Measurements from ENCODE around the gene HTR3A. TPM values are rescaled to one million over a fixed set of nuclear protein-coding genes. Genes with fewer than 3 reads are reported as not detected.

Gene HTR3A
- total RNA-seq, 6 experiments from 2014 or later = not detected

GRCh38 chr11:114017723-114018122, 42.8 kb downstream of the HTR3A start:
- H3K4me1 Mint-ChIP-seq (ENCODE audit: low read depth) = peaks cover 9% of the 10 kb centered on the region
- peaks cover 9% of the 10 kb centered on the region for H3K27me3 Mint-ChIP-seq (ENCODE audit: insufficient read depth)
- H3K4me3 Mint-ChIP-seq = no peak overlapping the region
- no peaks in the 10 kb centered on the region for H3K9me3 Mint-ChIP-seq
- no peak overlapping the region for H3K27ac Mint-ChIP-seq
- peak; percentile 75 for DNase-seq
- no peak for TF ChIP-seq CTCF (IDR thresholded peaks at IDR 0.05)
- no peaks in the 10 kb centered on the region for H3K36me3 Mint-ChIP-seq (ENCODE audit: low read depth)

DNA sequence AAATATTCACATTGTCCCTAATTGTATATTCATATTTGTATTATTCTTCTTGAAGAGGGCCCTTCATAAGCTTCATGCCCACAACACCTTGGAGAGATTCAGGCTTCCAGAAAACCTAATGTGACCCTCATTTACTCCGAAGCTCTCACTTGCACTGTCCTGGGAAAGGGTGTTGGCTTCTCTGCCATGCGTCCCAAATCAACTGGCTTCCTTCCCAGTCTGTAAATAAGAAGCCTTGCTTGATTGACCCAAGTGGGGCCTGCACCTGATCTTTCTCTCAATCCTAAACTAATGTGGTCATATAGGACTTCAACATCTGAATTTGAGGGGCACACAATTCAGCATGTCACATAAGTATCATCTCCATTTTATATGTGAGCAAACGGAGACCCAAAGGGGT, 44.1 kb downstream of the HTR3A start:
- DNase-seq = no peak
- Mint-ChIP-seq H3K4me1 (ENCODE audit: low read depth) (peaks cover 9% of the 10 kb centered on the region), H3K9me3 (no peaks in the 10 kb centered on the region), H3K4me3 (no peak overlapping the region), H3K27me3 (ENCODE audit: insufficient read depth) (peaks cover 8% of the 10 kb centered on the region), H3K27ac (no peak overlapping the region), H3K36me3 (ENCODE audit: low read depth) (no peaks in the 10 kb centered on the region)
- no peak for TF ChIP-seq CTCF (IDR thresholded peaks at IDR 0.05)

GRCh38 chr11:114019574-114019973, 44.7 kb downstream of the HTR3A start:
- Mint-ChIP-seq H3K4me1 (ENCODE audit: low read depth) (peaks cover 9% of the 10 kb centered on the region), H3K27me3 (ENCODE audit: insufficient read depth) (peaks cover 6% of the 10 kb centered on the region), H3K4me3 (no peak overlapping the region), H3K27ac (no peak overlapping the region), H3K9me3 (no peaks in the 10 kb centered on the region), H3K36me3 (ENCODE audit: low read depth) (no peaks in the 10 kb centered on the region)
- DNase-seq = no peak
- no peak for TF ChIP-seq CTCF (IDR thresholded peaks at IDR 0.05)

DNA sequence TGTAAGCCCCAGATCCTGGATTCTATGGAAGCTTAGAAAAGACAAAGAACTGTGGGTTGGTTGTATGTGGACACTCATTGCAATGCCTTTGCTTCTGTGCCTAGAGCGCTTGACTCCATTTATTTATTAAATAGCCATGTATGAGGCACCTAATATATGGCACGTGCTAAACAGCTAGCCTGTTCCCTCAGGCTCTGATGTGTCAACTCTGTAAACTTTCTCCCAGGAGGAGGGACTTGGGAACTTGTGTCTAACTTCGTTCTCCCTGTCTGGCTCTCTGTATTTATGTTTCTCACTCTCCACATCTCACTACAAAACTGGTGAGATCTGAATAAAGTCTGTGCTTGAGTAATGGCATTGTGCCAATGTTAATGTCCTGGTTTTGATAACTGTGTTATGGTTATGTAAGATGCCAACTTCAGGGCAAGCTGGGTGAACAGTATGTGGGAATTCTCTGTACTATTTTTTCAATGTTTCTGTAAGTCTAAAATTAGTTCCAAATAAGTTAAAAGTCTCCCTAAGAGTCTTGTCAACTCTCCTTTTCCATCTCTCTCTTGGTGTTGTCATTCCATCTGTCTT, 50.5 kb downstream of the HTR3A start:
- Mint-ChIP-seq H3K27ac (no peak overlapping the region), H3K4me3 (no peak overlapping the region), H3K9me3 (no peaks in the 10 kb centered on the region), H3K27me3 (ENCODE audit: insufficient read depth) (peaks cover 18% of the 10 kb centered on the region), H3K4me1 (ENCODE audit: low read depth) (no peaks in the 10 kb centered on the region), H3K36me3 (ENCODE audit: low read depth) (no peaks in the 10 kb centered on the region)
- DNase-seq = no peak
- no peak for TF ChIP-seq CTCF (IDR thresholded peaks at IDR 0.05)

GRCh38 chr11:114026355-114026754, 51.4 kb downstream of the HTR3A start:
- H3K4me3 Mint-ChIP-seq = no peak overlapping the region

More at GRCh38 chr11:114026355-114026754, 51.4 kb downstream of the HTR3A start:
- no peaks in the 10 kb centered on the region for H3K4me1 Mint-ChIP-seq (ENCODE audit: low read depth)
- no peak overlapping the region for H3K27ac Mint-ChIP-seq
- peak; percentile 31; the same call in 1 of the 2 replicates for TF ChIP-seq CTCF (IDR thresholded peaks at IDR 0.05)
- H3K36me3 Mint-ChIP-seq (ENCODE audit: low read depth) = no peaks in the 10 kb centered on the region
- peaks cover 28% of the 10 kb centered on the region for H3K27me3 Mint-ChIP-seq (ENCODE audit: insufficient read depth)
- no peaks in the 10 kb centered on the region for H3K9me3 Mint-ChIP-seq
- no peak for DNase-seq

All from HFFc6 (cell line).